B cell (primary cell): Measurements from ENCODE around the gene MYLK4. TPM values are rescaled to one million over a fixed set of nuclear protein-coding genes. Genes with fewer than 3 reads are reported as not detected.

Source experiments
- ATAC-seq: fragments of 200-7000 bp; cut with Tn5 transposase; one replicate; pipeline ENCODE4 v1.10.0; 2021; ENCODE audit warnings: low read depth, mild to moderate bottlenecking, moderate number of reproducible peaks, moderate library complexity
- CTCF ChIA-PET: fragments of 350-600 bp; sonication (Branson Sonifier 250); formaldehyde crosslinking; loops from one replicate; lab custom pipeline; 2021; ENCODE audit warnings: antibody characterized with exemption, inconsistent platforms; lab: Charles Lee
- POLR2A ChIA-PET: fragments of 350-600 bp; sonication (Branson Sonifier 250); formaldehyde crosslinking; loops from one replicate; lab custom pipeline; 2021; ENCODE audit warnings: antibody characterized with exemption; lab: Charles Lee
- DNase-seq: peaks from one replicate; pipeline ENCODE4 v3.0.0; 2013
- H2AFZ ChIP-seq: 2 replicates; pipeline ENCODE4 v1.6.1; 2012; ENCODE audit warnings: mild to moderate bottlenecking, low read depth, low read length; ENCODE audit not compliant: insufficient read depth, poor library complexity, severe bottlenecking
- H3K27ac ChIP-seq, 2 donors: 1 replicate in 1 of 2; 2 replicates in 1 of 2; pipeline ENCODE4 v1.5.1; 2012 to 2013; ENCODE audit warnings: low read length in 2 of 2, mild to moderate bottlenecking in 2 of 2, moderate library complexity in 1 of 2
- H3K27me3 ChIP-seq, 4 experiments: fragments of 200-600 bp in 1 of 4; sonication (generic) in 1 of 4; replicated peaks in 1 of 4; 1 replicate in 2 of 4; 2 replicates in 2 of 4; pipeline versions ENCODE4 v1.6.1 to v1.7.0; 2013 to 2016; ENCODE audit warnings: low read length in 3 of 4, mild to moderate bottlenecking in 2 of 4, mixed read lengths in 1 of 4, moderate library complexity in 1 of 4; ENCODE audit not compliant: insufficient read depth in 4 of 4, control insufficient read depth in 3 of 4; ENCODE audit errors: control extremely low read depth in 1 of 4
- H3K36me3 ChIP-seq, 2 experiments: replicated peaks in 1 of 2; 1 replicate in 1 of 2; 2 replicates in 1 of 2; pipeline versions ENCODE4 v1.6.1 to v1.7.1; 2013; ENCODE audit warnings: low read length in 1 of 2; ENCODE audit not compliant: insufficient read depth in 2 of 2, control insufficient read depth in 1 of 2; ENCODE audit errors: control extremely low read depth in 1 of 2, extremely low read depth in 1 of 2
- H3K4me1 ChIP-seq, 2 donors: fragments of 200-600 bp in 1 of 2; sonication (generic) in 1 of 2; 1 replicate in 1 of 2; 2 replicates in 1 of 2; pipeline versions ENCODE4 v1.5.1 to v1.6.1; 2013 to 2017; ENCODE audit warnings: low read length in 2 of 2; ENCODE audit not compliant: control insufficient read depth in 2 of 2, insufficient read depth in 2 of 2
- H3K4me2 ChIP-seq: replicated peaks from 2 replicates; pipeline ENCODE3; 2012; ENCODE audit warnings: mild to moderate bottlenecking, low read depth, low read length; ENCODE audit not compliant: poor library complexity, severe bottlenecking
- H3K4me3 ChIP-seq, 5 experiments: fragments of 200-600 bp in 1 of 5; sonication (generic) in 1 of 5; 1 replicate in 3 of 5; 2 replicates in 2 of 5; pipeline versions ENCODE4 v1.5.1 to v1.7.0; 2011 to 2016; ENCODE audit warnings: low read length in 4 of 5, mild to moderate bottlenecking in 4 of 5, low read depth in 2 of 5, control low read depth in 1 of 5, moderate library complexity in 1 of 5; ENCODE audit not compliant: insufficient read depth in 1 of 5; ENCODE audit errors: control extremely low read depth in 1 of 5, extremely low read depth in 1 of 5
- H3K79me2 ChIP-seq: fragments of 200-600 bp; sonication (generic); one replicate; pipeline ENCODE4 v1.6.0; 2016; ENCODE audit warnings: low read length; ENCODE audit not compliant: control insufficient read depth, insufficient read depth
- H3K9ac ChIP-seq: fragments of 200-600 bp; sonication (generic); 2 replicates; pipeline ENCODE4 v1.6.1; 2017; ENCODE audit warnings: mild to moderate bottlenecking, low read length, moderate library complexity
- H3K9me3 ChIP-seq, 3 donors: one replicate each; pipeline versions ENCODE4 v1.6.1 to v1.7.1; 2013; ENCODE audit warnings: low read length in 2 of 3; ENCODE audit not compliant: control insufficient read depth in 2 of 3, insufficient read depth in 1 of 3; ENCODE audit errors: control extremely low read depth in 1 of 3
- H4K20me1 ChIP-seq: 2 replicates; pipeline ENCODE4 v1.6.0; 2012; ENCODE audit warnings: mild to moderate bottlenecking, low read length; ENCODE audit not compliant: insufficient read depth, control insufficient read depth, poor library complexity, severe bottlenecking
- H3K27ac Mint-ChIP-seq: one replicate; pipeline ENCODE4 v1.8.0; 2021; ENCODE audit warnings: mixed read lengths
- H3K27me3 Mint-ChIP-seq: one replicate; pipeline ENCODE4 v1.8.0; 2021; ENCODE audit warnings: mixed read lengths
- H3K4me1 Mint-ChIP-seq: one replicate; pipeline ENCODE4 v1.8.0; 2021; ENCODE audit warnings: mixed read lengths
- H3K4me3 Mint-ChIP-seq: one replicate; pipeline ENCODE4 v1.8.0; 2021; ENCODE audit warnings: mixed read lengths
- H3K9me3 Mint-ChIP-seq: one replicate; pipeline ENCODE4 v1.8.0; 2022; ENCODE audit warnings: mixed read lengths; ENCODE audit not compliant: insufficient read depth
- CTCF ChIP-seq: fragments of 200-600 bp; IDR thresholded peaks from one replicate; pipeline ENCODE4 v1.8.0; 2022; ENCODE audit warnings: antibody characterized with exemption, mild to moderate bottlenecking
- EZH2 ChIP-seq: IDR thresholded peaks from 2 replicates; pipeline ENCODE4 v1.6.1; 2012; ENCODE audit warnings: borderline replicate concordance, low read depth, mild to moderate bottlenecking, moderate library complexity, low read length; ENCODE audit not compliant: insufficient read depth, poor library complexity, severe bottlenecking
- WGBS: methylation state at CpG from one replicate; pipeline ENCODE4 v1.1.5; 2013; ENCODE audit warnings: missing lambda C conversion rate; ENCODE audit not compliant: insufficient coverage; 5-methylcytosine and 5-hydroxymethylcytosine counted together
- intact Hi-C: fragments of 100-400 bp; cut with micrococcal nuclease; formaldehyde crosslinking; loops from one replicate; pipeline ENCODE4 v1.10.0; 2022
- polyA plus RNA-seq: library from polyadenylated mRNA; depleted of rRNA; stranded (reverse); fragments of >200 nt; gene quantifications from 2 replicates; pipeline ENCODE4 v1.2.3, GENCODE V29; 2012
- total RNA-seq, 2 donors: library from RNA; stranded (reverse); fragments of 120-200 nt in 1 of 2; gene quantifications; 1 replicate in 1 of 2; 2 replicates in 1 of 2; pipeline versions ENCODE4 v1.2.3 to v1.2.4, GENCODE V29; 2013 to 2022

MYLK4 gene
- total and polyA plus RNA-seq, 2 donors (not counting 1 experiment from before 2014, with no cell fraction given): 0.51 to 1.2 TPM

- no peak overlapping the region for H2AFZ ChIP-seq
- Mint-ChIP-seq H3K4me3 (no peak overlapping the region), H3K27me3 (no peaks in the 10 kb centered on the region), H3K9me3 (no peaks in the 10 kb centered on the region), H3K4me1 (peaks cover 21% of the 10 kb centered on the region), H3K27ac (no peak overlapping the region)
- peaks cover 89% of the 10 kb centered on the region for H3K79me2 ChIP-seq
- CTCF ChIA-PET: interaction anchor here (1.9 to 2.5 kb wide), 2 partner anchors 14 to 17 kb away, joined by 3 to 9 read pairs; no protein-coding TSS in a partner anchor
- H3K4me3 ChIP-seq: no peak overlapping the region
- no peak for DNase-seq
- no peak overlapping the region for H3K27ac ChIP-seq
- no peaks in the 10 kb centered on the region for H3K9me3 ChIP-seq
- H3K4me1 ChIP-seq: no peaks in the 10 kb centered on the region
- H3K27me3 ChIP-seq: no peaks in the 10 kb centered on the region
- no peak overlapping the region for H3K9ac ChIP-seq
- H3K4me2 ChIP-seq: no peak overlapping the region
- POLR2A ChIA-PET: no interaction called here
- peaks cover 73% of the 10 kb centered on the region for H4K20me1 ChIP-seq
- no peak for ATAC-seq
- intact Hi-C loops: no loop called here
- no CpG with 5 or more reads among the region's 1 CpG for WGBS
- TF ChIP-seq CTCF (no peak), EZH2 (no peak)
- H3K36me3 ChIP-seq: peaks cover 20 to 72% of the 10 kb centered on the region in 2 experiments
Observed at GRCh38 chr6:2775003-2775402, 24.3 kb upstream of the MYLK4 start.

DNA sequence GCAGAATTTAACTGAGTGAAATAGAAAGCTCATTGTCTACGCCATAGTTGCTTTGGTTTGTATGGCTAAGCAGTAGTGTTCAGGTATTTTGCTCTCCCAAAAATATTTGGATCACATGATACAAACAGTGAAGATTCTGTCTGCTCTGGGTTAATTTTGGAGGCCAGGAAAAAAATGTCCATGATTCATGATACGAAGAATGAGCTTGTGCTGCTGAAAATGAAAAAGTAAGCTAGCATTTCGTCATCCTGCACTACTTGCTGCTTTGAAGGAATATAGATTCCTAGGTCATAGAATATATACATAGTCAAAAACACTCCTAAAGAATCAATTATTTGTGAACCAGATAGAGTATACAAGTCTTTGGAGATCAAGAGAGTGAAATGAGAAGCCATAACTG is 22.7 kb upstream of the MYLK4 start:
- DNase-seq (no peak), ATAC-seq (no peak)
- H3K27me3 Mint-ChIP-seq: no peaks in the 10 kb centered on the region
- TF ChIP-seq EZH2: no peak
- TF ChIP-seq CTCF: no peak
- Histone ChIP-seq H3K9me3 (no peaks in the 10 kb centered on the region), H3K27me3 (no peaks in the 10 kb centered on the region), H3K27ac (no peak overlapping the region), H3K4me3 (no peak overlapping the region), H3K9ac (no peak overlapping the region), H3K4me2 (no peak overlapping the region), H3K36me3 (peaks cover 15 to 57% of the 10 kb centered on the region in 2 experiments), H3K79me2 (peaks cover 95% of the 10 kb centered on the region), H2AFZ (no peak overlapping the region), H4K20me1 (peaks cover 76% of the 10 kb centered on the region), H3K4me1 (peaks cover 3 to 5% of the 10 kb centered on the region in 2 donors)
- no peak overlapping the region for H3K27ac Mint-ChIP-seq
- CTCF ChIA-PET: interaction anchor here (1.3 to 2.5 kb wide), 2 partner anchors 18 to 23 kb away, joined by 5 to 9 read pairs; partner anchors contain the start of gene MYLK4
- H3K9me3 Mint-ChIP-seq: no peaks in the 10 kb centered on the region
- POLR2A ChIA-PET: interaction anchor here (0.6 kb wide), 1 partner anchor 226 kb away, joined by 4 read pairs; the partner anchor contains the start of gene NQO2
- intact Hi-C loops: no loop called here
- no CpG with 5 or more reads among the region's 3 CpGs for whole genome bisulfite sequencing
- no peak overlapping the region for H3K4me3 Mint-ChIP-seq
- H3K4me1 Mint-ChIP-seq: peaks cover 29% of the 10 kb centered on the region
